ENCODE measurements around the gene UNC5B.

UNC5B gene

GRCh38 chr10:71334221-71334791, 121.9 kb downstream of the UNC5B start:
- no peak for TF ChIP-seq ZFX (IDR thresholded peaks at IDR 0.05)
- TF ChIP-seq CTCF (conservative IDR thresholded peaks at IDR 0.05), result no peak
- H3K27ac ChIP-seq, result no peak overlapping the region

- TF ChIP-seq ZFX (IDR thresholded peaks at IDR 0.05), result no peak
- no peak for TF ChIP-seq CTCF (conservative IDR thresholded peaks at IDR 0.05)
- no peak overlapping the region for H3K27ac ChIP-seq
Measured at GRCh38 chr10:71335173-71335708, 122.9 kb downstream of the UNC5B start.

- no peak for TF ChIP-seq CTCF (conservative IDR thresholded peaks at IDR 0.05)
- TF ChIP-seq ZFX (IDR thresholded peaks at IDR 0.05), result no peak
- H3K27ac ChIP-seq, result no peak overlapping the region
Measured at GRCh38 chr10:71336632-71337031, 124.3 kb downstream of the UNC5B start.

GRCh38 chr10:71337219-71337701, 124.9 kb downstream of the UNC5B start:
- TF ChIP-seq ZFX (IDR thresholded peaks at IDR 0.05) (no peak), CTCF (conservative IDR thresholded peaks at IDR 0.05) (no peak)
- no peak overlapping the region for H3K27ac ChIP-seq

- TF ChIP-seq ZFX (IDR thresholded peaks at IDR 0.05) (no peak), CTCF (conservative IDR thresholded peaks at IDR 0.05) (no peak)
- H3K27ac ChIP-seq, result no peak overlapping the region
Measured at GRCh38 chr10:71338728-71339495, 126.5 kb downstream of the UNC5B start.

GRCh38 chr10:71339796-71340589, 127.6 kb downstream of the UNC5B start:
- no peak overlapping the region for H3K27ac ChIP-seq
- TF ChIP-seq ZFX (IDR thresholded peaks at IDR 0.05) (no peak), CTCF (conservative IDR thresholded peaks at IDR 0.05) (no peak)
